ENCODE measurements around the gene RAI14.
"Not testable (repeated sequence)": the region's sequence is repeated elsewhere in the genome, so short reads cannot be mapped to it uniquely, and the experiment has no call there.

Gene RAI14

DNA sequence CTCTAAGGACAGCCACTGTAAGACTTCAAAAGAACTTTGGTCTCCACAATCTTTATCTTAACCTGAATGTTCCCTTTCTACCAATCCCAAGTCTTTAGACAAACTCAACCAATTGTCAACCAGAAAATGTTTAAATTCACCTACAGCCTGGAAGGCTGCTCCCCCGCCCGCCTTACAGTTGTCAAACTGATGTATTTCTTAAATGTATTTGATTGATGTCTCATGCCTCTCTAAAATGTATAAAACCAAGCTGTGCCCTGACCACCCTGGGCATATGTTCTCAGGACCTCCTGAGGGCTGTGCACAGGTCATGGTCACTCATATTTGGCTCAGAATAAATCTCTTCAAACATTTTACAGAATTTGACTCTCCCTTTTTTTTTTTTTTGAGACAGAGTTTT lies 45.3 kb downstream of the RAI14 start:
- DNase-seq: not testable (repeated sequence)

GRCh38 chr5:34703767-34704713 lies 47.9 kb downstream of the RAI14 start:
- no peak for DNase-seq

DNA sequence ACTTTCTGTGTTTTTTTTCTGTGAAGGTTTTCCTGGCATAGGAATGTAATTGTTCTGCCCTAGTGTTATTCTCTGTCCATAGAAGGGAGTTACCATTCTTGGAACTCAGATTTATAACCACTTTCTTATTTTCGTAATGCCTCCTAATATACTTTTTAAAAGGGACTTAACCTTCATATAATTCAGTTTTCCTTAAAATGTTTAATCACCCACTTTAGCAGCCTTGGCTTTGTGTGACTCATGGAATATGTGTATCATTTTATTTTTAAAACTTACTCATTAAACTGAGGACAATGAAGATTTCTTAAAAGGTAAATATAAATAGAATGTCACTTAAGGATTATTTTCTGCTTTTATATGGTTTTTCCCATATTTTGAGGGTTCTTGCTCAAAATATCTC lies 50.0 kb downstream of the RAI14 start:
- DNase-seq: no peak

GRCh38 chr5:34707451-34708107 lies 51.5 kb downstream of the RAI14 start:
- no peak for DNase-seq

GRCh38 chr5:34708777-34709176 lies 52.6 kb downstream of the RAI14 start:
- no peak for DNase-seq

DNA sequence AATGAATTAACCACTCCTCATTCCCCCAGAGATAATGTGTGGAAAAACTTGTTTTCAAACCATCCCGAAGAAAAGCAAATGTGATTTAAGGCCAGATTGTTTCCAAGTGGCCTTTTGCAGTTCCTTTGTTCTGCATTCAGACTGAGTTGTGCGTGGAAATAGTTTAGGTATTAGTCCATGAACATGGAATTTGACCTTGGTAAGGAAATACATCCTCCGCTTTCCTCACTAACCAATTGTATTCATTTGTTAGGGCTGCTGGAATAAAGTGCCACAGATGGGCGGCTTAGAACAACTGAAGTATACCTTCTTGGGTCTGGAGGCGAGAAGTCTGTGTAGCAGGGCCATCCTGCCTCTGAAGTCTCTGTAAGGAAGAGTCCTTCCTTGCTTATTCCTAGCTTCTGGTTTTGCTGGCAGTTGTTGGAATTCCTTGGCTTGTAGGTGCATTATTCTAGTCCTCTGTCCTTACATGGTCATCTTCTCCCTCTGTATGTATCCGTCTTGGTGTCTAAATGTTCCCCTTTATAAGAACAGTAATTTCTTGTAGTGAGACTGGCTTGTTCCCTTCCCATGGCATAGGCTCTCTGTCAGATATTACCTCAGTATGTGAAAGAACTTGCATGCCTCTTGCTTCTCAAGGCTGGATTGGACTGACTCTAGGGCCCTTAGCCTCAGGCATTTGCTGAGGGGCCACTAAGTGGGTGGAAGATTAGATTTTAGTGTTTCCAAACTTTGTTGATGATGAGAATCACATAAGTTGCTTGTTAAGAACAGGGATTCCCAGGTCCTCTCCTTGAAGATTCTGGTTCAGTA lies 53.9 kb downstream of the RAI14 start:
- DNase-seq: no peak

DNA sequence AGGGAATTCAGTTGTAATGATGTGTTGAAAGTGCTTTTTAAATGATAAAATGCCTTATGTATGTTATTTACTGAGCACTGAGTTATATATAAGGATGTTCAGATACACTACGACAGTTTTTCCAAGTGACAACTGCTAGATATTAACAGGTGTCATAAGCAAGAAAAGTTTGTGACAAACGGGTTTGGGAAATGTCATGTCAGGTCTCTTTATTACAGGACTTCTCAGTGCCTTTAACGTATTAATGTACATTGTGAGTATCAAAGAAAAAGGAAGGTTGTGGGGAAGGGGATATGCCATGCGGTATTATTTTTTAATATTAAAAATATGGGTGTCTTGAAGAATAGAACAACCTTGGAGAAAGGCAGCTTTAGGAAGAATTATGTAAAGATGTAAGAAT lies 56.4 kb downstream of the RAI14 start:
- no peak for DNase-seq

DNA sequence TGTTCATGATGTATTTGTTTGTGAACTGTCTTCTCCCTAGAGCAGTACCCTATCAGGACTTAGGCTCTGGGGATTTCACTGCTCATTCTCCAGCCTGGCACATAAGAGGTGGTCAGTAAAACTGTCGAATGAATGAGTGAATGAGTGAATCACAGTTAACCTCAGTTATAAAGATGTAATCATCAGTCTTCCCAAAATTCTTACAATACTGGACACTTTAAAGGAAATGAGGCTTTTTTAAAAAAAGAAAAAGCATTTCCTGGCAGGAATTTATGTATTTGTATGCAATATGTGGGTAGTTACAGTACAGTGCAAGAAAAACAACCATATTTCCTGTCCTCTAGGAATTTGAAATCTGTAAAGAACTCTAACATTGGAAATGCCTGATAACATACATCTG lies 59.6 kb downstream of the RAI14 start:
- DNase-seq: no peak

DNA sequence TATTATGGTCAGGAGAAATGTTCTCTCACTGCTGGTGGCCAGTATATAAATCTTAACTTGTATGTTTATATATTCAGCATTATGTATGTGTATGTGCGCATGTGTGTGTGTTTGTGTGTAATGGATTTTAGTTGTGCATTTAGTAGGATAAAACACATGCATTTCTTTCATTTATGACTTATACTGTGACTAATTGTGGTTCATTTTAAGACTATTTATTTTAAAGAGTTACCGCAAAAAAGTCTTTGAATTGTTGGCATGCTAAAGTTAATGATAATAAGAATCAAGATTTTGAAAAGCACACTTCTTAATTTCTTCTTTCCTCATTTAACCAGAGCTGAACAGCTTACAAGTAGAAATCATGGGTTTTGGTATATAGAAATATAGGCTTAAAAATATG lies 60.9 kb downstream of the RAI14 start:
- no peak for DNase-seq

DNA sequence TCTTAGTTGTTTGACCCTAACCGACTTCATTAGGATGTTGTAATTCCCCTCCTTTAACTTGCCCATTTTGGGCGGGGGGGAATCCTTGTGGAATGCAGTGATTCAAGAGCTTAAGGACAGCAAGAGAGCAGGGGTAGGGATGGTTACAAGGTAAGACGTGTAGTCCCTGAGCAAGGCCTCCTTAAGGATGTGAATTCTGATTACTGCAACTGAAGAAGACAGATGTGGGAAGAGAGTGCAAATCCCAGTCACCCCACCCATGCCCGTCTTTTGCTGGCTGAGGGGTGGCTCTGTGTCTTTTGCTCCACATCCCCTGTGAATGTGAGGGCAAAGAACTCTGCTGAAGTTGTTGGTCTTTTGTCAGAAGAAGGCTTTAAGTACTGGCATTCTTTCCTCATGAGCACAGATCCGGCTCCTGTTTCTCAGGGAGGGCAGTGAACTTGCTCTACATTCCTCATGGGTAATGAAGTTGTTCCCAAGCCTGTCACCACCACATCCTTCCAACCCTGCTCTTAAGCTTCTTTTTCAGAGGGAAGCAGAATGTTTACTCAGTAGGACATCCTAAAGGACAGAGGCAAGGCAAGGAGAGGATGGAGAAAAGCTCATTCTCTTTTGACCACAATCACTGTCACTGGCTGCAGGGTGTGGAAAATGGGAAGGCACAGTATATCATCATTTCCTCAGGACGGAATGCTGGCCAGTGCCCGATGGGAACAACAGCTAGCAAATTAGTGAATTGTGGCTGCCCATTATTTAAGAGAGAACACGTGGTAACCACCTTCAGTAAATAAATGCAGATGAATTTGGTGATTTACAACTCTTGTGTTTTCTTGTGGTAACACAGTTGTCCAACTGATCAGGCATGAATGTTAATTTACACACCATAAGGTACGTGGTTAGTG lies 61.5 kb downstream of the RAI14 start:
- DNase-seq: no peak

- no peak for DNase-seq
Measured at GRCh38 chr5:34718516-34718915, 62.4 kb downstream of the RAI14 start.

DNA sequence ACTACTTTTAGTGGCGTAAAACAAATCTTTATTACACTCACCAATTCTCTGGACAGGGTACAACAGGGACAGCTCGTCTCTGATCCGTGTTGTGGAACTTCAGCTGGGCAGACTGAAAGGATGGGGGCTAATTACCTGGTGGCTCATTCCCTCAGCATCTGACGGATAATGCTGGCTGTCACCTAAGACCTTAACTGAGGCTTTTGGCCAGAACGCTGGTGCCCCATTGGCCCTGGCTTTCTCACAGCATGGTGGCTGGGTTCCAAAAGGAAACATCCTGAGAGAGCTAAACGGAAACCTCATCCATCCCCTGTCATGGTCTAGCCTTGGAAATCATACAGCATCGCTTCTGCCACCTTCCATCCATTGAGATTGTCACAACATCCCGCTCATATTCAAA lies 62.9 kb downstream of the RAI14 start:
- no peak for DNase-seq

GRCh38 chr5:34721327-34721726 lies 65.2 kb downstream of the RAI14 start:
- DNase-seq: no peak

GRCh38 chr5:34722183-34722582 lies 66.1 kb downstream of the RAI14 start:
- no peak for DNase-seq

DNA sequence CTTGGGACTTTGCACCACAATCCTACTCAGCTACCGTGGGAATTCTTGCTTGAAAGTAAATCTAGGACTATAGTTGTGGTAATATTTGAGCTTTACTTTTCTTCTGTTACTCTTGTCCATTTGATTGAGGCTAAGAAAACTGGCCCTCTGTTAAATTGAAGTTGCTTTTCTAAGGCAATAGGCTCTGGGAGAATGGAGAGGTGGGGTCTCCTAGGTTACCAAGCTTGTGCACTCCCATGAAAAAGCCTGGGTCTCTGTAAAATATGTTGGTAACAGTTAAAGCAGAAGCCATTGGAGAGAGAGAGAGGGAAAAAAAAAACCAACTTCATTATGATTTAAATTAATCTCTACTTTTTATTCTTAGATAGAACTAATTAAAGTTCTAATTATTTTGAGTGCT lies 68.6 kb downstream of the RAI14 start:
- no peak for DNase-seq

- DNase-seq: not testable (repeated sequence)
Measured at GRCh38 chr5:34727166-34727749, 71.1 kb downstream of the RAI14 start.

GRCh38 chr5:34728236-34728635 lies 72.1 kb downstream of the RAI14 start:
- DNase-seq: no peak

- no peak for DNase-seq
Measured at GRCh38 chr5:34731435-34732232, 75.5 kb downstream of the RAI14 start.

- DNase-seq: no peak
Measured at GRCh38 chr5:34734326-34734725, 78.2 kb downstream of the RAI14 start.

GRCh38 chr5:34735491-34736426 lies 79.6 kb downstream of the RAI14 start:
- no peak for DNase-seq

Data from right forelimb (tissue), 1 donor.